C4-2B (cell line): ENCODE data around the gene MYO1E.

Source experiments
- CTCF ChIP-seq: fragments of 450-650 bp; conservative IDR thresholded peaks from 2 replicates; pipeline ENCODE4 v1.5.1; 2017; ENCODE audit warnings: mild to moderate bottlenecking
- ZFX ChIP-seq: fragments of 450-650 bp; IDR thresholded peaks from 2 replicates; pipeline ENCODE4 v1.6.1; 2017

DNA sequence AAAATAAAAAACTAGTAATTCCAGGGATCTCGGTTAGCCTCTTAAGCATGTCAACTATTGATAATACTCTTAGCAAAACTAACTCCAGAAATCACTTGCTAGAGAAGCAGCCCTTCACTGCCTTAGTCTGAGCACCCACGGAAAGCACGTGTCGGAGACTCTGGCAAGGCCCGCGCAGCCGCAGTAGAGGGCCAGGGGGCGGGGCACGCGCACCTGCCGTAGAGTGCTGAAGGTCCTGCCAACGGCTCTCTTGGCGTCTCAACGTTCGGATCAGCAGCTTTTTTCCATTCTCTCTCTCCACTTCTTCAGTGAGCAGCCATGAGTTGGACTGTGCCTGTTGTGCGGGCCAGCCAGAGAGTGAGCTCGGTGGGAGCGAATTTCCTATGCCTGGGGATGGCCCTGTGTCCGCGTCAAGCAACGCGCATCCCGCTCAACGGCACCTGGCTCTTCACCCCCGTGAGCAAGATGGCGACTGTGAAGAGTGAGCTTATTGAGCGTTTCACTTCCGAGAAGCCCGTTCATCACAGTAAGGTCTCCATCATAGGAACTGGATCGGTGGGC lies 166.0 kb downstream of the MYO1E start, which contains the start of gene LDHAL6B:
- no peak for TF ChIP-seq CTCF
- TF ChIP-seq ZFX = no peak
